GM18519 (cell line): Measurements from ENCODE around the gene RPL35.
"Not testable (repeated sequence)": the region's sequence is repeated elsewhere in the genome, so short reads cannot be mapped to it uniquely, and the experiment has no call there.

Source experiments
- ATAC-seq: cut with Tn5 transposase; IDR thresholded peaks from one replicate; pipeline ENCODE4 v1.9.1; 2021; ENCODE audit warnings: mild to moderate bottlenecking, moderate library complexity; ENCODE audit not compliant: unreplicated experiment, low FRiP score

RPL35 gene

DNA sequence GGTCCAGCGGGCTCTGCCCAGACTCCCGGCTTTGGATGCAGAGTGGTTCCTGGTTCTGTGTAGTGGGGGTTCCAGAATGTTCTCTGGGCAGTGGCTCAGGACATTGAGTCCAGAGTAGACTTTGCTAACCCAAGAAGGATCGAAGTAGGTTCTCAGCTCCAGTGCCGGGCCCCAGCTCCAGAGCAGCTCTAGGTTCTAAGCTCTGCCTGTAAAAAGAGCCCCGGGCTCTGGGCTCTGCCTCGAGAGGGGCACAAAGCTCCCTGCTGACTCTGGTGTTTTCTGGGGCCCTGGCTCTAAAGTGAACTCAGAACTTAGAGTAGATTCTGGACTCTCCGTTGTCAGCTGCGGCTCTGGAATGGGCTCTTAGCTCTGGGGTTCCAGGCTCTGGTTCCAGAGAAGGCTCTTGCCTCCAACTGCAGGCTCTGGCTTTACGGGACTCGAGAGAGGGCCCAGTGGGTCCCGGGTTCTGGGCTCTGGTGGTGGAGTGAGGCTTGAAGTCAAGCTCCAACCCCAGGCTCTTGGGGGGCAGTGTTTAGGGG lies 8.1 kb downstream of the RPL35 start:
- no peak for ATAC-seq

DNA sequence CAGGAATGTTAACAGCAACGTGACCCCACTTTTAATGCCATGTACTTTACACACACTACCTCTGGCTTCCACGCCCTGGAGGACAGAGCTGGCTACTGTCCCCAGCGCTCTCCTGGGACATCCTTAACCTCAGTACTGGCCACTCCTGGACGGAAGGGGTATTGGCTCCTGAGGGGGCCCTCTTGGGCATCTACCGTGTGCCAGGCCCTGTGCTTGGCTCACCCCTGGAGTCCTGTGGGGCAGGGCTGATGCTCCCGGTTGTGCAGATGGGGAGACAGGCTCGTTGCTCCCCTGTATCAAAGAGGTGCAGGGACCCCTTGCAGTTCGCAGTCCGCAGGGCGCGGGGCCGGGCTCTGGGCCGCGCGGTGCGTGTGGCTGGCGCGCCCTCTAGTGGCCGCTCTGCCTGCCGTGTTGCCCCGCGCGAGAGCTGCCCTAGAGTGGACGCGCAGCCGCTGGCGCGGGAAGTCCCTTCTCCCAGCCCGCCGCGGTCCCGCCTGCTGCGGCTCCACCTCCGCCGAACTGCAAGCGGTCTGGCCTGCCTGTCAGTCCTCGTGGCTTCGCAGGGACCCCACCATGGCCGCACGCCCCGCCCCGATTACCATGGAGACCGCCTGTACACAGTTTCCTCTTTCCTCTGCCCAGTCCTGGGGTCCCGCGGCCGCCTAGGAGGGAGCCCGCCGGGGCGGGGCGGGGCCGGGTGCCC lies 8.8 kb downstream of the RPL35 start, which contains the start of gene WDR38:
Gene WDR38, plus strand, starts transcription at position 632 of the 703 bp plus-strand sequence. CDS start 72 bp downstream, outside the sequence.
- ATAC-seq, result no peak

DNA sequence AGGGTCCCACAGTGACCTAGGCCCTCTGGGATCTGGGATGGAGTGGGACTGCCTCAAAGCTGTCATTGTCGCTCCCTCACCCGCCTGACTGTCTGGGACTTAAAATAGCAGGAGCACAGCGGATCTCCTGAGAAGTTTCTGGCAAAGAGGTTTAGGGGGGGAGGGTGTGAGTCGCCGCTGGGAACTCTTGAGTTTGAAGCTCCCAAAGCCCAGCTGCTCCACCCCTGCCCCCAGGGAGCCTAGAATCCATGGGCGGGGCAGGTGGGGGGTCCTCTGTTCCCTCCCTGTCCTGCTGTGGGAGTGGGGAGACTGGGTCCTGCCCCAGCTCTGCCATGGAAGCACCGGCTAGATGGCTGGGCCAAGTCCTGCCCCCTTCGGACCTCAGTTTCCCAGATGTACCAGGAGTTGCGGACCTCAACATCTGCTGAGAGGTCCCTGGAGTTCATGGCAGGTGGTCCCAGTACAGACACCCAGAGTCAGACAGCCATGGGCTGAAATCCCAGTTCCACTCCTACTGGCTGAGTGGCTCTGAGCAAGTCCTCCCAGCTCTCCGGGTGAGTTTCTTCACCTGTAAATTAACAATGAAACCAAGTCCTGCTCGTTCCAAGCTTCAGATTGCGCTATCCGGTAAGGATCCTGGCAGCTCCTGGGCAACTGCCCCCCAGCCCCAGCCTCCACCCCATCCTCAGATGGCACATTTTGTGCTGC lies 9.5 kb downstream of the RPL35 start:
- ATAC-seq, result no peak

DNA sequence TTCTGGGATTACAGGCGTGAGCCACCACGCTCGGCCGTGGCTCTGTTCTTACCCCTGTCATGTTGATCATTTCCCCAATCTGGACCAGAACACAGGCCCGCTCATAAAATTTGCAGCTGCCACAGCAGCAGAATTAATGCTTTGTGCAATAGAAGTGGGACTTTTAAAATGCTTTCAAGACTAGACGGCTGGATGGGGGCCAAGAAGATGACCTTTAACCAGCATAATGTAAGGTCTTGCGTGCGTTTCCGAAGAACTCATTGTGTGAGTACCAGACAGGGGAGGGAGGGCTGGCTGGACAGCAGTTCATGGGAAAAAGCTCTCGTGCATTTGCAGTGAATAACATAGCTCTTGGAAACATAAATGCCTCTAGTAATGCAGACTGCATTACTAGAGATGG lies 12.0 kb downstream of the RPL35 start:
- ATAC-seq, result no peak

DNA sequence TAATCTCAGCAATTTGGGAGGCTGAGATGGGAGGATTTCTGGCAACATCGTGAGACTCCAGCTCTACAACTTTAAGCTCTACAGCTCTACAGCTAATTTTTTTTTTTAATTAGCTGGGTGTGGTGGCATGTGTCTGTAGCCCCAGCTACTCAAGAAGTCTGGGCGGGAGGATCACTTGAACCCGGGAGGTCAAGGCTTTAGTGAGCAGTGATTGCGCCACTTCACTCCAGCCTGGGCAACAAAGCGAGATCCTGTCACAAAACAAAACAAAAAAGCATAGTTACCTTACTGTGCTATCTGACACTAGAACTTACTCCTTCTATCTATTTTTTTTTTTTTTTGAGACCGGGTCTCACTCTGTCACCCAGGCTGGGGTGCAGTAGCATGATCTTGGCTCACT lies 14.8 kb downstream of the RPL35 start:
- no peak for ATAC-seq

DNA sequence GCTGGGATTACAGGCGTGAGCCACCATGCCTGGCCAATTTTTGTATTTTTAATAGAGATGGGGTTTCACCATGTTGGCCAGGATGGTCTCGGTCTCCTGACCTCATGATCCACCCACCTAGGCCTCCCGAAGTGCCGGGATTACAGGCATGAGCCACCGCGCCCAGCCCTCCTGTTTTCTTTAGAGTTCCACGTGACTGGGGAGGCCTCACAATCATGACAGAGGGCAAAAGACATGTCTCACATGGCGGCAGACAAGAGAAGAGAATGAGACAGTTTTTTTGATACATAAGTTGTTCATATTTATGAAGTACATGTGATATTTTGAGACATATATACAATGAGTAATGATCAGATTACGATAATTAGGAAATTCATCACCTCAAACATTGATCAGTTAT lies 15.3 kb downstream of the RPL35 start:
- ATAC-seq, result not testable (repeated sequence)

DNA sequence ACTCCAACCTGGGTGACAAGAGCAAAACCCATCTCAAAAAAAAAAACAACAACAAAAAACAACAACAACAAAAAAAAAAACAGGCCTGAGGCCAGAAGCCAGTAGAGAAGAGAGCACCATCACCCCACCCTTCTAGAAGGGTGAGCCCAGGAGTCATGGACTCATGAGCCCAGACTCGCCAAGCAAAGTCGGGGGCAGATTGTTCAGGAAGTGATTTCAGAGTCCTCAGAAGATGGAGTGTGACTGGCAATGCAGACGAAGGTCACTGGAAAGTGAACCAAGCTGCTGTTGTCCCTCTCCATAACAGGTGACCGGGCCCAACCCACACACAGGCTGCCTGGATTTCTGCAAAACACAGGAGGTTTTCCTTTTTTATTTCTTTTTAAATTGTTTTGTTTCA lies 17.5 kb downstream of the RPL35 start:
- no peak for ATAC-seq

DNA sequence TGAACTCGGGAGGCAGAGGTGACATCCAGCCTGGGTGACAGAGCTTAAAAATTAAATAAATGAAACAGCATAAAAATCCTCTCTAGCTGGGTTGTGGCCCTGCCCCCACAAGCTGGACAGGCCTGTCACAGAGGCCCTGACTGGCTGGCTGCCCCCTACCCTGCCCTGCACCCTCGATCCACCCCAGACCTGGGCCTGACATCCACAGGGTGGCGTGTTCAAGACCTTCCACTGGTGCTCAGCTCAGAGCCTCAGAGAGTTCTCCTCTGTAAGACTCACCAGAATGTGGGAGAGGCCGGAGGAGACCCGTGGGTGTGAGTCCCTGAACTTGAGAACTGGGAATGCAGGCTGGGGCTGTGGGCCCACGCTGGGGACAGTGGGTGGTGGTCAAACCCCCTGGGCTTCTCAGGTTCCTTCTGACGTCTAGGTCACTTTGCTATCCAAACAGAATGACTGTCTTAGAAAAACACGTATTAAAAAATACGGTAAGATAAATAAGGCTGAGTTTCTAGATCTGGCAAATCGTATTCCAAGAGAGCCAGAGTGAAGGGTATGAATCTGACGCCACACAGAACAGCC lies 18.2 kb downstream of the RPL35 start:
- no peak for ATAC-seq

DNA sequence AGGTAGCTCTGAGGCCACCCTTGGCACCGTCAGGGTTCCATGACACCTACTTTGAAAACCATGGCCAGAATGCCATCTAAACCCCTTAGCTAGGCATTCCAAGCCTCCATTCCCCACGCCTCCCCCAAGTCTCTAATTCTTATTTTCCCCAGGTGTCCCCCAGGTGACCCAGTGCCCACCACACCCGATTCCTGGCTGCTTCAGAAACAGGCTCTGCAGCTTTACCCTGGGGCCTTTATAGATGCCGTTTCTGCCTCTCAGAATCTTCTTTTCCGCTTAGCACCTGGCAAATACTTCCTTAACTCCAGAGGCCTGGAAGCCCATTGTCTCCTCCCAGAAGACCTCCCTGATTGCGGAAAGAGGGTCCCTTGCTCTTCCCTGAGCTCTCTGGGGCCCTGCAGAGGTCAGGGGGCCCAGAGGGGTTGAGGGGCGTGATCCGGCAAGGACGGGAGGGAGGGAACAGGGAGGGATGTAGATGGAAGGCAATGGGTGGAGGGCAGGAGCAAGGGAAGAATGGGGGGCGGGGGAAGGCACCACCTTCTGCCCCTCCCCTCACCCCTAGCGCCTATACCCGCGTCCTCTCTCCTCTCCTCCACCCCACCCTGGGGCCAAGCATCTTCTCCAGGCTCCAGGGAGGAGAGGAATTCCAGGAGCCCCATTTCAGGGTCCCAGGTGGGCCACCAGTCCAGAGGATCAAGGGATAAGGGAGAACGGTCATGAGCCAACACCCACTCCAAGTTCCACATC lies 20.5 kb downstream of the RPL35 start:
- no peak for ATAC-seq

DNA sequence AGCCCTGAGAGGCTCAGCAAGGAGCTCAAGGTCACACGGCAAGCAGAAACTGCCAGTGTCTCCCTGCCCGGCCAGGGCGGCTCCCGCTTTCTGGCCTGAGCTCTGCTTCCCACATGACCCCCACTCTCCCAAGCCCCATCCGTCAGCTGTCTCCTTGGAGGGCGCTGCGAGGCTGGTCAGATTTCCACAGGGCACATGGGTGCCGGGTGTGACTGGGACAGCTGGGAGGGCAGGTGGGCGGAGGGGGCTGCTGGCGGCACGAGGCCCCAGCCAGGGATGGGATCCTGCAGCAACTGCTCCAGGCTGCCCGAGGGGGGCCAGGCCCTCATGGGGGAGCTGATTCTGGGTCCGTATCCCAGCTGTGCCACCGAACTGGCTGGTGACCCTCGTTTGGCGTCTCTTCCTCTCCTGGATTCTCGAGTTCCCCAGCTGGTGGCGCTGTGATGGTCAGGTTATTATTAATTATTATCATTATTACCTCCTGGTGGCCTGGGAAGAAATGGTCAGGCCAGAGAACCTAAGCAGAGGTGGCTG lies 21.4 kb downstream of the RPL35 start:
- no peak for ATAC-seq

DNA sequence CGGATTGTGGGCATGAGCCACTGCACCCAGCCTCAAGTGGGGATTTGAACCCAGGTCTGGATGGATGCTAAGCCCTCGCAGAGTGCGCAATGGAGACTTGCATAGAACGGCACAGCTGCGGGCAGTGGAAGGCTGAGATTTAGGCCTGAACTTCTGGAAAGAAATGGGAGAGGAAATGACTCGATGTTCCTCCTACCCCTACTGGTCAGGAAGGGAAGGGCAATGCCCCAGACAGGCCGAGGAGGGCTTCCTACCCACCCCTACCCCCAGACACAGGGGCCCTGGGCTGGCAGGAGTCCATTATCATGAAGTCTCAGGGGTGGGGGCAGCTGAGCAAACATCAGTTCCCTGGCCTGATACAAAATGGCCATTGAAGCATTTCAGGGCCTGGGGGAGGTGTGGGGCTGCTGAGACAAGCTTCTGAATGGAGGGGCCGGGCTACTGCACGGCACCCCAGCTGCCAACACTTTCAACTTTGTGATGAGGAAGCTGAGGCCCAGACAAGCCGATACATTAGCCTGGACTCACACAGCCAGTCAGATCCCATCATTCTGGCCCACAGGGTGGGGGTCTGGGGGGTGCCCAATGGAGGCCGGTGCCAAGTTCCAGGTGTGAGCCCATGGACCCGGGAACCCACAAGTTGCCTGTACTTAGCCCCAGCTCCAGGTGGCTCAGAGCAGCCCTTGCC lies 22.0 kb downstream of the RPL35 start:
- no peak for ATAC-seq

DNA sequence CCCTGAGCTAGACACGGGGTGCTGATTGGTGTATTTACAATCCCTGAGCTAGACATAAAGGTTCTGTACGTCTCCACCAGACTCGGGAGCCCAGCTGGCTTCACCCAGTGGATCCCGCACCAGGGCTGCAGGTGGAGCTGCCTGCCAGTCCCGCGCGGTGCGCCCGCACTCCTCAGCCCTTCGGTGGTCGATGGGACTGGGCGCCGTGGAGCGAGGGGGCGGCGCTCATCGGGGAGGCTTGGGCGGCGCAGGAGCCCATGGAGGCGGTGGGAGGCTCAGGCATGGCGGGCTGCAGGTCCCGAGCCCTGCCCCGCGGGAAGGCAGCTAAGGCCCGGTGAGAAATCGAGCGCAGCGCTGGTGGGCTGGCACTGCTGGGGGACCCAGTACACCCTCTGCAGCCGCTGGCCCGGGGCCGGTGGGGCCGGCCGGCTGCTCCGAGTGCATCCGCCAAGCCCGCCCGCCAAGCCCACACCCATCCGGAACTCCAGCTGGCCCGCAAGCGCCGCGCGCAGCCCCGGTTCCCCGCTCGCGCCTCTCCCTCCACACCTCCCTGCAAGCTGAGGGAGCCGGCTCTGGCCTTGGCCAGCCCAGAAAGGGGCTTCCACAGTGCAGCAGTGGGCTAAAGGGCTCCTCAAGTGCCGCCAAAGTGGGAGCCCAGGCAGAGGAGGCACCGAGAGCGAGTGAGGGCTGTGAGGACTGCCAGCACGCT lies 23.0 kb downstream of the RPL35 start:
- ATAC-seq, result not testable (repeated sequence)

DNA sequence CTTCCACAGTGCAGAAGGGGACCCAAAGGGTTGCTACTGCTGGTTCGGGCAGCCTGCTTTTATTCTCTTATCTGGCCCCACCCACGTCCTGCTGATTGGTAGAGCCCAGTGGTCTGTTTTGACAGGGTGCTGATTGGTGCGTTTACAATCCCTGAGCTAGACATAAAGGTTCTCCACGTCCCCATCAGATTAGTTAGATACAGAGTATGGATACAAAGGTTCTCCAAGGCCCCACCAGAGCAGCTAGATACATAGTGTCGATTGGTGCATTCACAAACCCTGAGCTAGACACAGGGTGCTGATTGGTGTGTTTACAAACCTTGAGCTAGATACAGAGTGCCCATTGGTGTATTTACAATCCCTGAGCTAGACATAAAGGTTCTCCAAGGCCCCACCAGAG lies 23.6 kb downstream of the RPL35 start:
- ATAC-seq, result not testable (repeated sequence)

DNA sequence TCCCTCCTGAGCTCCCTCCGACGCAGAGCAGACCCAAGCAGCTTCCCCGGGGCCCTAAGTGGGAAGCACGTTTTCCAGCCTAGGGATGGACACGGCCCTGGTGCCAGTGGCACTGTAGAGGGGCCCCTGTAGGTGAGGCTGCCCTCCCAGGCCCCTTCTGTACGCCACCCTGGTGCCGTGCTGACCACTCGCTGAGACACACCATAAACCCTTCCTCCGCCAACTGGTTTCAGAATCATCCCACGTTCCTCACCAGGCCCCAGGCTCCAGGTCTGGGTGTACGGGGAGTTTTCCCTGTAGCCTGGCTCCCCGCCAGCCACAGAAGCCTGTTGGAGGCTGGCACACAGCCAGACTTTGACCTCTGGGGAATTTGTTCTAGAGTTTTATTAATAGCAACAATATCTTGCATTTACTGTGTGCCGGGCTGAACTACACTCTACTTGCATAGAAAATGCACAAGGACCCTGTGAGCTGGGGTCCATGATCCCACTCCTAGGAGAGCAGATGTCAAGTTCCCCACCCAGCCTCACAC lies 26.7 kb downstream of the RPL35 start:
- ATAC-seq, result no peak

DNA sequence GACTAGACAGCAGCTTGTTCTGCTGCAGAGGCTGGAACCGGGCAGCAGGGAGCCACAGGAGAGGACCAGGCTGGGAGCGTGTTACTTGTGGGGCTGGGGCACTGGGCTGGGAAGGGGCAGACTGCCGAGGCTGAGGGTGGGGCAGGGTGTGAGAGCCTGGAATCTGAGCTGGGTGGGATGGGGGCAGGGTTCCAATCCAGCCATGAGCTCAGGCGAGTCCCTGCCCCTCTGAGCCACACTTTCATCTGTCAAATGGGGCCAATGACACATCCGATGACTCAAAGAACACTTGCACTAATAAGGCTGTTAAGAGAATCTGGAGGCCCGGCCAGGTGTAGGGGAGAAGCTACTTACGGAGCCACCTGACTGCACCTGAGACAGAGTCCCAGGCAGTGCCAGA lies 27.2 kb downstream of the RPL35 start:
- no peak for ATAC-seq

DNA sequence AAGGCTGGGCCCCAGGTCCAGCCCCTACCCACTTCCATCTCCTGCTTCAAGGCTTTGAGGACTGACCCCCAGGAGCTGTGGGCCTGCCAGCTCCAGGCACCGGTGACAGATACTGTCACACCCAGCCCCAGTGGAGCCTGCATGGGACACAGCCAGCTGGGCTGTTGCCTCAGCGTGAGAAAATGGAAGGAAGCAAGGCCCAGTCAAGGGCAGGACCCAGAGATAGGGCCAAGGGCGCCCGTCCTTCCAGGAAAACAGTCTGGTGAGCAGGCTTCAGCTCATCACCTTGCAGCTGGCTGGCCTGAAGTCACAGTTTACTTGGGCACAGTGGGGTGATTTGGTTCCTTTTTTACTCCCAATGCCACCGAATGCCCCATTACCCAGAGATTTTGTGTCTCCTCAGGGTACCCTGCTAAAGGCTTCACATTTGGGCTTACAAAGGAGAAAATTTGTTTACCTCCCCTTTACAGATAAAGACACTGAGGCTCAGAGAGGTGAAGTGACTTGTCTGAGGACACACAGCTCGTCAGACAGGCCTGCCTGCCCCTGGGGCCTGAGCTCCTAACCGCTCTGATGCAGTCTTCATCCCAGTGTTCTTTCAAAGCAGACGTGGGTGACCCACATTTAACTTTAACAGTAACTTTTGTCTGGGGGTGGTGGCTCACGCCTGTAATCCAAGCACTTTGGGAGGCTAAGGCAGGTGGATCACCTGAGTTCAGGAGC lies 30.0 kb downstream of the RPL35 start:
- ATAC-seq, result no peak

DNA sequence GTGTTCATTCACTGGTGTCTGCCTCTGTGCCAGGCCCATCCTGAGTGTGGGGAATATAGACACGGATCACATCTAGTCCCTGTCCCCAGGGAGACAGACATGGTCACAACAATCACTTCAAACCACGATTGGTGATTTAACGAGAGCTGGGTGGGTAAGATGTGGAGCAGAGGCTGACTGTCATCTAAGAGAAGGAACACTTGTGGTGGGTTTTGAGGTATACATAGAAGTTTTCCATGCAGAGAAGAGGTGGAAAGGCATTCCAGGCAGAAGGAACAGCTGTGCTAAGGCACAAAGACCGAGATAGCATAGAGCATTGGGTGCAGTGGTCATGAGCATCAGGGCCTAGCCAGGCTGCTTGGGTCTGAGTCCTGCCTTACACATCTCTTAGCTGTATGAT lies 31.2 kb downstream of the RPL35 start:
- ATAC-seq, result no peak

DNA sequence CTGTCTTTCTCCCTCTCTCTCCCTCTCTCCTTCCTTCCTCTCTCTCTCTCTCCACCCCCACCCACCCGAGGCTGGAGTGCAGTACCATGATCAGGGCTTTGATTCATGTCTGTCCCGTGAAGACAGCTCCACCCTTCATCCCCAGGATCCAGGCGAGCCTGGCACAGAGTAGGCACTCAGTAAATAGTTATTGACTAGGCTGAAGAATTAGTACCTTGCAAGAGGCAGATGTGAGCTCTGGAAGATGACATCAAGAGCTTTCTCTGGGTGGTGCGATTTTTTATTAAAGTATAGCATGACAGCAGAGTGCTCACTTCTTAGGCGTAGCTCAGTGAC lies 32.5 kb downstream of the RPL35 start:
- ATAC-seq, result no peak
